CD4-positive, alpha-beta T cell (primary cell): Measurements from ENCODE around the gene KIF1C. TPM values are rescaled to one million over a fixed set of nuclear protein-coding genes. Genes with fewer than 3 reads are reported as not detected.

Source experiments
- ATAC-seq: fragments of 200-7000 bp; cut with Tn5 transposase; one replicate; pipeline ENCODE4 v1.10.0; 2022; ENCODE audit warnings: mild to moderate bottlenecking; ENCODE audit not compliant: poor library complexity
- CTCF ChIA-PET: fragments of 350-600 bp; sonication (Branson Sonifier 250); formaldehyde crosslinking; loops from one replicate; lab custom pipeline; 2021; ENCODE audit warnings: antibody characterized with exemption, inconsistent platforms; lab: Charles Lee
- POLR2A ChIA-PET: fragments of 350-600 bp; sonication (Branson Sonifier 250); formaldehyde crosslinking; loops from one replicate; lab custom pipeline; 2021; ENCODE audit warnings: antibody characterized with exemption, inconsistent platforms; lab: Charles Lee
- DNase-seq, 14 experiments: peaks; one replicate each; pipeline ENCODE4 v3.0.0-alpha.2; 2013 to 2020; ENCODE audit warnings: mixed read lengths in 2 of 14
- H3K27ac ChIP-seq, 2 donors: one replicate each; pipeline versions ENCODE4 v1.5.1 to v1.7.0; 2013; ENCODE audit warnings: low read length in 2 of 2, low read depth in 1 of 2, mild to moderate bottlenecking in 1 of 2
- H3K27me3 ChIP-seq, 2 experiments: 1 replicate in 1 of 2; 2 replicates in 1 of 2; pipeline versions ENCODE4 v1.6.1 to v1.7.0; 2013; ENCODE audit warnings: low read length in 2 of 2, control low read depth in 1 of 2, mild to moderate bottlenecking in 1 of 2, moderate library complexity in 1 of 2; ENCODE audit not compliant: insufficient read depth in 2 of 2, control insufficient read depth in 1 of 2
- H3K36me3 ChIP-seq: one replicate; pipeline ENCODE4 v1.6.1; 2013; ENCODE audit warnings: low read length, control low read depth; ENCODE audit not compliant: insufficient read depth
- H3K4me1 ChIP-seq: one replicate; pipeline ENCODE4 v1.6.1; 2013; ENCODE audit warnings: low read length, control low read depth; ENCODE audit not compliant: insufficient read depth
- H3K4me3 ChIP-seq: one replicate; pipeline ENCODE4 v1.5.1; 2013; ENCODE audit warnings: mild to moderate bottlenecking, low read length, moderate library complexity
- H3K9me3 ChIP-seq, 2 experiments: 1 replicate in 1 of 2; 2 replicates in 1 of 2; pipeline versions ENCODE4 v1.6.1 to v1.7.0; 2013; ENCODE audit warnings: low read length in 2 of 2, mild to moderate bottlenecking in 2 of 2, control low read depth in 1 of 2, moderate library complexity in 1 of 2; ENCODE audit not compliant: control insufficient read depth in 1 of 2, insufficient read depth in 1 of 2
- H3K27ac Mint-ChIP-seq: one replicate; pipeline ENCODE4 v1.8.0; 2020; ENCODE audit warnings: mixed read lengths
- H3K27me3 Mint-ChIP-seq: one replicate; pipeline ENCODE4 v1.8.0; 2021; ENCODE audit warnings: mixed read lengths
- H3K36me3 Mint-ChIP-seq: one replicate; pipeline ENCODE4 v1.8.0; 2021; ENCODE audit warnings: low read depth, mixed read lengths
- H3K4me1 Mint-ChIP-seq: one replicate; pipeline ENCODE4 v1.8.0; 2021; ENCODE audit warnings: low read depth, mixed read lengths
- H3K4me3 Mint-ChIP-seq: one replicate; pipeline ENCODE4 v1.8.0; 2020; ENCODE audit warnings: mild to moderate bottlenecking, mixed read lengths
- H3K9me3 Mint-ChIP-seq: one replicate; pipeline ENCODE4 v1.8.0; 2020; ENCODE audit warnings: mixed read lengths
- CTCF ChIP-seq: fragments of 200-600 bp; IDR thresholded peaks from one replicate; pipeline ENCODE4 v1.8.0; 2022; ENCODE audit warnings: antibody characterized with exemption, mild to moderate bottlenecking
- intact Hi-C, 2 experiments: fragments of 100-400 bp; cut with DNase I in 1 of 2; cut with micrococcal nuclease in 1 of 2; formaldehyde crosslinking; loops; one replicate each; pipeline versions ENCODE4 v1.15.1 to v1.9.0; 2023 to 2025; cut with DNase I, micrococcal nuclease
- total RNA-seq, 174 experiments: library from RNA in 2 of 174; stranded (reverse) in 2 of 174; gene quantifications; one replicate each; pipeline ENCODE4 v1.2.3 and lab custom pipeline; 2021 to 2026

KIF1C gene
- total RNA-seq, 2 experiments from 2014 or later, result 10.2 to 12.2 TPM

GRCh38 chr17:4980644-4981216 lies 17.0 kb upstream of the KIF1C start:
- Histone ChIP-seq H3K27me3 (no peaks in the 10 kb centered on the region), H3K4me3 (no peak overlapping the region), H3K4me1 (peaks cover 24% of the 10 kb centered on the region), H3K27ac (no peak overlapping the region), H3K36me3 (peaks cover 67% of the 10 kb centered on the region), H3K9me3 (no peaks in the 10 kb centered on the region)
- Mint-ChIP-seq H3K36me3 (peaks cover 69% of the 10 kb centered on the region), H3K9me3 (no peaks in the 10 kb centered on the region), H3K27ac (peak overlapping the region; percentile 16), H3K4me3 (peak overlapping the region; percentile 47), H3K4me1 (peaks cover 20% of the 10 kb centered on the region), H3K27me3 (no peaks in the 10 kb centered on the region)
- CTCF ChIA-PET, result interaction anchor here (1.0 to 3.0 kb wide), 6 partner anchors 14 to 81 kb away, joined by 3 to 8 read pairs (median 4); partner anchors contain the start of genes CHRNE and INCA1
- intact Hi-C loops, result loop anchor here (1.0 to 10.0 kb wide), 2 partner anchors 82 to 214 kb away; partner anchors contain the start of gene ZNF594 (in 1 of the 2)
- TF ChIP-seq CTCF, result peak; percentile 80
- ATAC-seq (peak; percentile 96), DNase-seq (peak in 8 of 14 experiments; percentile 21 to 83 (median 56))
- POLR2A ChIA-PET, result interaction anchor here (1.2 to 4.5 kb wide), 7 partner anchors 8 to 71 kb away, joined by 3 to 27 read pairs (median 7); partner anchors contain the start of genes INCA1, KIF1C, PFN1 and RNF167

GRCh38 chr17:4982305-4982704 lies 15.4 kb upstream of the KIF1C start:
- H3K36me3 Mint-ChIP-seq, result peaks cover 74% of the 10 kb centered on the region

GRCh38 chr17:4986403-4986802 lies 11.3 kb upstream of the KIF1C start:
- Histone ChIP-seq H3K4me3 (peak overlapping the region; percentile 99), H3K27me3 (no peaks in the 10 kb centered on the region), H3K4me1 (peaks cover 36% of the 10 kb centered on the region), H3K27ac (peak overlapping the region; percentile 90 to 92), H3K9me3 (no peaks in the 10 kb centered on the region), H3K36me3 (peaks cover 21% of the 10 kb centered on the region)
- DNase-seq, result peak in 2 of 14 experiments; percentile 7 to 29
- ATAC-seq, result no peak
- peak overlapping the region; percentile 87 for H3K27ac Mint-ChIP-seq
- H3K27me3 Mint-ChIP-seq, result no peaks in the 10 kb centered on the region
- H3K4me3 Mint-ChIP-seq, result peak overlapping the region; percentile 94
- intact Hi-C loops, result loop anchor here (2.0 to 10.0 kb wide), 3 partner anchors 44 to 208 kb away; partner anchors contain the start of genes RNF167 (in 1 of the 2), SLC25A11 (in 1 of the 2) and ZNF594 (in 1 of the 2)
- no peaks in the 10 kb centered on the region for H3K9me3 Mint-ChIP-seq
- H3K36me3 Mint-ChIP-seq, result peaks cover 49% of the 10 kb centered on the region
- TF ChIP-seq CTCF, result no peak
- peaks cover 45% of the 10 kb centered on the region for H3K4me1 Mint-ChIP-seq
- POLR2A ChIA-PET, result interaction anchor here (0.7 to 4.1 kb wide), 11 partner anchors 11 to 196 kb away, joined by 3 to 50 read pairs (median 6); partner anchors contain the start of genes INCA1, KIF1C, RNF167 and SLC25A11
- CTCF ChIA-PET, result interaction anchor here (1.0 to 2.3 kb wide), 9 partner anchors 11 to 87 kb away, joined by 3 to 12 read pairs (median 4); partner anchors contain the start of genes C17orf107, INCA1, KIF1C and RNF167

More at GRCh38 chr17:4982305-4982704, 15.4 kb upstream of the KIF1C start:
- POLR2A ChIA-PET, result interaction anchor here (1.2 kb wide), 1 partner anchor 15 kb away, joined by 3 read pairs; the partner anchor contains the start of gene INCA1
- Mint-ChIP-seq H3K27ac (no peak overlapping the region), H3K4me3 (peak overlapping the region; percentile 31), H3K4me1 (peaks cover 33% of the 10 kb centered on the region), H3K27me3 (no peaks in the 10 kb centered on the region), H3K9me3 (no peaks in the 10 kb centered on the region)
- intact Hi-C loops, result loop anchor here in 1 of 2 experiments (10.0 kb wide), 1 partner anchor 212 kb away; the partner anchor contains the start of gene ZNF594
- H3K4me3 ChIP-seq, result no peak overlapping the region
- CTCF ChIA-PET, result no interaction called here
- DNase-seq, result no peak
- ATAC-seq, result no peak
- no peak for TF ChIP-seq CTCF
- H3K27ac ChIP-seq, result no peak overlapping the region
- H3K9me3 ChIP-seq, result no peaks in the 10 kb centered on the region
- peaks cover 35% of the 10 kb centered on the region for H3K4me1 ChIP-seq
- no peaks in the 10 kb centered on the region for H3K27me3 ChIP-seq
- H3K36me3 ChIP-seq, result peaks cover 58% of the 10 kb centered on the region
